GM21515 (cell line): ENCODE results near the gene NELL1.

ENCODE experiments used
- ATAC-seq: cut with Tn5 transposase; IDR thresholded peaks from one replicate; pipeline ENCODE4 v1.9.1; 2021; ENCODE audit not compliant: unreplicated experiment

NELL1 gene

GRCh38 chr11:21405422-21405821 lies 736.0 kb downstream of the NELL1 start:
- ATAC-seq: no peak

- no peak for ATAC-seq
Measured at GRCh38 chr11:21410513-21410912, 741.1 kb downstream of the NELL1 start.

GRCh38 chr11:21411104-21411503 lies 741.7 kb downstream of the NELL1 start:
- no peak for ATAC-seq

GRCh38 chr11:21411597-21411996 lies 742.2 kb downstream of the NELL1 start:
- no peak for ATAC-seq

- no peak for ATAC-seq
Measured at GRCh38 chr11:21412652-21413383, 743.4 kb downstream of the NELL1 start.

- no peak for ATAC-seq
Measured at GRCh38 chr11:21414953-21415352, 745.6 kb downstream of the NELL1 start.

- ATAC-seq: no peak
Measured at GRCh38 chr11:21415606-21416005, 746.2 kb downstream of the NELL1 start.

GRCh38 chr11:21421711-21422329 lies 752.4 kb downstream of the NELL1 start:
- no peak for ATAC-seq

- no peak for ATAC-seq
Measured at GRCh38 chr11:21426931-21427330, 757.5 kb downstream of the NELL1 start.

GRCh38 chr11:21427726-21428125 lies 758.3 kb downstream of the NELL1 start:
- ATAC-seq: no peak

GRCh38 chr11:21428796-21429195 lies 759.4 kb downstream of the NELL1 start:
- ATAC-seq: no peak

GRCh38 chr11:21429401-21429800 lies 760.0 kb downstream of the NELL1 start:
- ATAC-seq: no peak

GRCh38 chr11:21430537-21430936 lies 761.2 kb downstream of the NELL1 start:
- no peak for ATAC-seq

GRCh38 chr11:21446939-21447590 lies 777.7 kb downstream of the NELL1 start:
- no peak for ATAC-seq

GRCh38 chr11:21447871-21448270 lies 778.5 kb downstream of the NELL1 start:
- ATAC-seq: no peak

- no peak for ATAC-seq
Measured at GRCh38 chr11:21456186-21456585, 786.8 kb downstream of the NELL1 start.

GRCh38 chr11:21460082-21460481 lies 790.7 kb downstream of the NELL1 start:
- no peak for ATAC-seq

- no peak for ATAC-seq
Measured at GRCh38 chr11:21461701-21462100, 792.3 kb downstream of the NELL1 start.

- ATAC-seq: no peak
Measured at GRCh38 chr11:21464601-21465193, 795.3 kb downstream of the NELL1 start.

GRCh38 chr11:21465203-21465602 lies 795.8 kb downstream of the NELL1 start:
- ATAC-seq: no peak

GRCh38 chr11:21465920-21466319 lies 796.5 kb downstream of the NELL1 start:
- ATAC-seq: no peak

GRCh38 chr11:21470521-21470920 lies 801.1 kb downstream of the NELL1 start:
- ATAC-seq: no peak
